RWPE2 (cell line): ENCODE data around the gene LOXHD1.

Experiments
- ATAC-seq: fragments of 200-7000 bp; cut with Tn5 transposase; 3 replicates; pipeline ENCODE4 v1.9.1; 2021; ENCODE audit warnings: low read depth
- DNase-seq: peaks from one replicate; pipeline ENCODE4 v3.0.0-alpha.2; 2020; ENCODE audit warnings: low spot score
- H3K27ac ChIP-seq: fragments of 450-650 bp; 2 replicates; pipeline ENCODE4 v1.5.1; 2017; ENCODE audit warnings: mild to moderate bottlenecking; ENCODE audit not compliant: poor library complexity, severe bottlenecking
- H3K27me3 ChIP-seq: fragments of 250-450 bp; sonication (Bioruptor Pico); 2 replicates; pipeline ENCODE4 v1.5.1; 2021; ENCODE audit warnings: mild to moderate bottlenecking, moderate library complexity; ENCODE audit not compliant: insufficient read depth, poor library complexity, severe bottlenecking
- H3K36me3 ChIP-seq: fragments of 250-450 bp; sonication (Bioruptor Pico); 2 replicates; pipeline ENCODE4 v1.5.1; 2020; ENCODE audit warnings: low read depth, mild to moderate bottlenecking, moderate library complexity
- H3K4me1 ChIP-seq: fragments of 250-450 bp; sonication (Bioruptor Pico); 2 replicates; pipeline ENCODE4 v1.5.1; 2021; ENCODE audit warnings: mild to moderate bottlenecking, moderate library complexity; ENCODE audit not compliant: insufficient read depth, poor library complexity, severe bottlenecking
- H3K4me3 ChIP-seq: fragments of 250-450 bp; sonication (Bioruptor Pico); 2 replicates; pipeline ENCODE4 v1.5.1; 2021; ENCODE audit warnings: mild to moderate bottlenecking, moderate library complexity; ENCODE audit not compliant: severe bottlenecking
- H3K9me3 ChIP-seq: fragments of 250-450 bp; sonication (Bioruptor Pico); 2 replicates; pipeline ENCODE4 v1.5.1; 2021; ENCODE audit warnings: mild to moderate bottlenecking, moderate library complexity; ENCODE audit not compliant: severe bottlenecking
- TF ChIP-seq, protein P1 (sequence below): fragments of 450-650 bp; IDR thresholded peaks from one replicate; pipeline ENCODE4 v1.5.1; 2017; ENCODE audit warnings: mild to moderate bottlenecking, moderate library complexity; ENCODE audit not compliant: poor library complexity, severe bottlenecking

LOXHD1 gene

DNA sequence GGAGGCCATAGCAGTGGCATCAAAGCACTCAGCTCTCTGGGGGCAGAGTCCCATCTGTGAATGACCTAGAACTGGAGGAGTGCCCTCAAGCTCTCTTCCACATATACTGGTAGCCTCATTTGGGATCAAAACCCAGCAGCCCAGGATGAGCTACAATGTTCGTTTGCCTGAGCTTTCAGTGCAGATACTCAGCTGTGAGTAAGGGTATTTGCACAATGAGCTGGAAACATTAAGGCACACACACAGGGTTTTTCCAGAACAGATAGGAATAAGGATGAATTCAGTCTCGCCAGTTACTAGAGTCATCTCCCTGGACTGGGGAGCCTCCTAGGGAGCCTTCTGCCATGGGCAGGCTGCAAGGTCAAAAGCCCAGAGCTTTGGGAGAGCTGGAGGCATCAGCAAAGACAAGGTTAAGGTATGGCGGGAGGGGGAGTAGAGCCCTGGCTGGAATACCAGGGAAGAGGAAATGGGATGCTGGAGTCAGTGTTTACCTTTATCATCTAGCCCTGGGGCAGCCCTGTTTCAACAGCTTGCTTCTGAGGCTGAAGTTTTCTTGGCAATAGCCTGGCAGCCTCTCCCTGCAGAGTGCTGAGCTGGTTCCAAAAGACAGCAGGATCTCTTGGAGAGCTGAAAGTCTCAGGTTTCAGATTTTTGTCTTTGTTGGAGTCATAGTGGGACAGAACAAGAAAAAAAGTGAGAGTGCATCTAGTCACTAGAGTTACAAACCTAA lies 187.7 kb downstream of the LOXHD1 start:
- Histone ChIP-seq H3K27ac (peak overlapping the region; percentile 31), H3K4me1 (peaks cover 17% of the 10 kb centered on the region), H3K27me3 (no peaks in the 10 kb centered on the region), H3K9me3 (no peaks in the 10 kb centered on the region), H3K36me3 (no peaks in the 10 kb centered on the region), H3K4me3 (no peak overlapping the region)
- ATAC-seq (peak; percentile 92), DNase-seq (no peak)
- TF ChIP-seq, protein P1, sequence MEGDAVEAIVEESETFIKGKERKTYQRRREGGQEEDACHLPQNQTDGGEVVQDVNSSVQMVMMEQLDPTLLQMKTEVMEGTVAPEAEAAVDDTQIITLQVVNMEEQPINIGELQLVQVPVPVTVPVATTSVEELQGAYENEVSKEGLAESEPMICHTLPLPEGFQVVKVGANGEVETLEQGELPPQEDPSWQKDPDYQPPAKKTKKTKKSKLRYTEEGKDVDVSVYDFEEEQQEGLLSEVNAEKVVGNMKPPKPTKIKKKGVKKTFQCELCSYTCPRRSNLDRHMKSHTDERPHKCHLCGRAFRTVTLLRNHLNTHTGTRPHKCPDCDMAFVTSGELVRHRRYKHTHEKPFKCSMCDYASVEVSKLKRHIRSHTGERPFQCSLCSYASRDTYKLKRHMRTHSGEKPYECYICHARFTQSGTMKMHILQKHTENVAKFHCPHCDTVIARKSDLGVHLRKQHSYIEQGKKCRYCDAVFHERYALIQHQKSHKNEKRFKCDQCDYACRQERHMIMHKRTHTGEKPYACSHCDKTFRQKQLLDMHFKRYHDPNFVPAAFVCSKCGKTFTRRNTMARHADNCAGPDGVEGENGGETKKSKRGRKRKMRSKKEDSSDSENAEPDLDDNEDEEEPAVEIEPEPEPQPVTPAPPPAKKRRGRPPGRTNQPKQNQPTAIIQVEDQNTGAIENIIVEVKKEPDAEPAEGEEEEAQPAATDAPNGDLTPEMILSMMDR = no peak

DNA sequence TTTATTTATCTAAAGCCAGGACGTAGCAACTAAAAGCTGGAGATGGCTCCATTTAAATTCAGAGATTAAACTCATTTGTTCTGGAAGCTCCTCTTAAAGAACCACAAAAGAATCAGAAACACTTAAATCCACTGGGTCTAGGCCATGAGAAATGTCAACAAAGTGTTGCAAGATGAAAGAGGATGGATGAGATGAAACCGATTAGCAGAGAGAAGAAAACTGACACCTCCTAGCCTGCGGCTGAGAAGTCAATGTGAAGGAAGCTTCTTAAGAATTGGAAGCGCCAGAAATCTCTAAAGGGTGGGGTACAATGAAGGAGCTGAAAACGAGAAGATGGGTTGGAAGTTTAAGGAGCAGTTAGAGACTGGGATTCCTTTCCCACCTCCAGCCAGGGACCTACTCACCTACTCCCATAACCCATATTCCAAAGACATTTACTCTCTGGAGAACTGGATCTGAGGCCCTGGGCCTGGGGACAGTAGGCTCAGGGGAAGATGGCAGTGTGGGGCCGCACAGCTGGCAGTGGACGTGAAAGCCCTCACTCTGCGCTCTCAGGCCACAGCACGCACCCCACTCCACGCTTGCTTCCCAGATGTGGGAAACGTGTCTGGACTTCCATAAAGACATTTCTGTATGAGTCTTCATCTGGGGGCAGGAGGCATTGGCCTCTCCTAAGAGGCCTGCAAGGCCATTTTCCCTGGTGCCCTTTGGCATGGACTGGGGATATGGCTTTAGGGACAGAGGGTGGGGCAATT lies 188.4 kb downstream of the LOXHD1 start:
- DNase-seq = no peak
- TF ChIP-seq, protein P1 = no peak
- peak overlapping the region; percentile 31 for H3K27ac ChIP-seq

DNA sequence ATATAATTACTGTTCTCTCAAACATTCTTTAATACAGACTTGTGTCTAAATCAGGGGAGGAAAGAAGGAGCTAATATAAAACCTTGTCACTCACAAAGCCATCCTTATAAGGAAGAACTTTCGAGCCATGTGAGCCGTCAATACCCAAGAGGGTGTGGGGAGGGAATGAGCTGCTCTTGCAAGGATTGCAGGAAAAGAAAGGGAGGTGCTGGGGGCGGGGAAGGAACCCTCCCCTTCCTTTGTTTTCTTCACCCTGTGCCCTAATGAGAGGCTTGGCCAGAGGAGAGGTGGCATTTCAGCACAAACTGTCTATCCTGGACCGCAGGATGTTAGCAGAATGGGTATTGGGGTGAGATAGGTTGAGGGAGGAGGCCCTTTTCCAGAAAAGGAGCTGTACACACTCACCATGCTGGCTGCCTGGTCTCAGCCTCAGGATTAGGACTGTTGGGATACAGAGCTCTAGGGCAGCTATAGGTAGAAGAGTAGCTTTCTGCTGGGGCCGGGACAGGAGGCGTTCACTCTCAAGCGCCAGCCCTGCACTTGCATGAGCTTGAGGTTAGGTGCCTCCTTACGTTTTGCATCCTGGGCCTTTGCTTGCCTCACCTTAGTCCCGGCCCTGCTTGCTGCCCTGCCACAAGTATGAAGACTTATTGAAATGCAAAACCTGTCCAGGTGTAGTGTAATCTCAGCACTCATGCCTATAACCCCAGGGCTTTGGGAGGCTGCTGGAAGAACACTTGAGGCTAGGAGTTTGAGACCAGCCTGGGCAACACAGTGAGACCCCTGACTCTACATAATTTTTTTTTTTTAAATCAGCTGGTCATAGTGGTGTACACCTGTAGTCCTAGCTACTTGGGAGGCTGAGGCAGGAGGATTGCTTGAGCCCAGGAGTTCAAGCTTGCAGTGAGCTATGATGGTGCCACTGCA lies 190.5 kb downstream of the LOXHD1 start:
- peaks cover 17% of the 10 kb centered on the region for H3K4me1 ChIP-seq
- no peak overlapping the region for H3K27ac ChIP-seq
- no peak overlapping the region for H3K4me3 ChIP-seq
- H3K27me3 ChIP-seq = no peaks in the 10 kb centered on the region
- TF ChIP-seq, protein P1 = no peak
- H3K36me3 ChIP-seq = no peaks in the 10 kb centered on the region
- no peak for ATAC-seq
- H3K9me3 ChIP-seq = no peaks in the 10 kb centered on the region
- DNase-seq = no peak

More for the DNA sequence above, 188.4 kb downstream of the LOXHD1 start:
- Histone ChIP-seq H3K27me3 (no peaks in the 10 kb centered on the region), H3K36me3 (no peaks in the 10 kb centered on the region), H3K4me1 (peaks cover 17% of the 10 kb centered on the region), H3K9me3 (no peaks in the 10 kb centered on the region), H3K4me3 (no peak overlapping the region)
- ATAC-seq = no peak

DNA sequence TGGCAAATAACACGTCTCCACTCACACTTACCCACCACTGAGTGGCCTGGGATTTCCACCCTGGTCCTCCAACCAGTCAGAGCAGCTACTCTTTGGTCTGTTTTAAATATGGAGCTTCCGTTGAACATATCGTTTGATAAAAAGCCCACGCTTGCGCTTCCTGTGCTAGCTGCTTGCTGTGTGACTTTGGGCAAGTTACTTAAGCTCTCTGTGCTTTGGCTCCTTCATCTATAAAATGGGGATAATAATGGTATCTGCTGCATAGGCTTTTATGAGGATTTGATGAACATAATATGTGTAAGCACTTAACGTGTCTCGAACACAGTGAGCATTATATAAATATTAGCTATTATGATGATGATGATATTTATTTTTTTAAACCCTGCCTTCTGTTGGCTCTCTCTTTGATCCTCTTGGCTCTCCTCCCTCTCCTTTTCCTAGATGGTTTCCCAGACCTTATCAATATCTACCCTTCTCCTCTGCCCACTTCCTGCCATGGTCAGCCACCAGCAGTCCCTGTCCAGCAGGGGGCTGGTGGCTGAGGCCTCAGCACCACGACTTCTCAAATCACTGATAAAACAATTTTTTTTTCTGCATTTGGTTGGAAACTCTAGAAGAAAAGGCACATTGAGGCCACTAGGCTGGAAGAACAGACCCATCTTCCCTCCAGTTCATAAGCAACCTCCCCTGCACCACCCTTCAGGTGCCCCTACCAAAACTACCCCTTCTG lies 191.9 kb downstream of the LOXHD1 start:
- no peak for DNase-seq
- no peak for ATAC-seq
- Histone ChIP-seq H3K9me3 (no peaks in the 10 kb centered on the region), H3K4me1 (peaks cover 17% of the 10 kb centered on the region), H3K27ac (no peak overlapping the region), H3K36me3 (no peaks in the 10 kb centered on the region), H3K4me3 (no peak overlapping the region), H3K27me3 (no peaks in the 10 kb centered on the region)
- TF ChIP-seq, protein P1 = peak; percentile 18
